ENCODE measurements around the gene STK32C.

DNA sequence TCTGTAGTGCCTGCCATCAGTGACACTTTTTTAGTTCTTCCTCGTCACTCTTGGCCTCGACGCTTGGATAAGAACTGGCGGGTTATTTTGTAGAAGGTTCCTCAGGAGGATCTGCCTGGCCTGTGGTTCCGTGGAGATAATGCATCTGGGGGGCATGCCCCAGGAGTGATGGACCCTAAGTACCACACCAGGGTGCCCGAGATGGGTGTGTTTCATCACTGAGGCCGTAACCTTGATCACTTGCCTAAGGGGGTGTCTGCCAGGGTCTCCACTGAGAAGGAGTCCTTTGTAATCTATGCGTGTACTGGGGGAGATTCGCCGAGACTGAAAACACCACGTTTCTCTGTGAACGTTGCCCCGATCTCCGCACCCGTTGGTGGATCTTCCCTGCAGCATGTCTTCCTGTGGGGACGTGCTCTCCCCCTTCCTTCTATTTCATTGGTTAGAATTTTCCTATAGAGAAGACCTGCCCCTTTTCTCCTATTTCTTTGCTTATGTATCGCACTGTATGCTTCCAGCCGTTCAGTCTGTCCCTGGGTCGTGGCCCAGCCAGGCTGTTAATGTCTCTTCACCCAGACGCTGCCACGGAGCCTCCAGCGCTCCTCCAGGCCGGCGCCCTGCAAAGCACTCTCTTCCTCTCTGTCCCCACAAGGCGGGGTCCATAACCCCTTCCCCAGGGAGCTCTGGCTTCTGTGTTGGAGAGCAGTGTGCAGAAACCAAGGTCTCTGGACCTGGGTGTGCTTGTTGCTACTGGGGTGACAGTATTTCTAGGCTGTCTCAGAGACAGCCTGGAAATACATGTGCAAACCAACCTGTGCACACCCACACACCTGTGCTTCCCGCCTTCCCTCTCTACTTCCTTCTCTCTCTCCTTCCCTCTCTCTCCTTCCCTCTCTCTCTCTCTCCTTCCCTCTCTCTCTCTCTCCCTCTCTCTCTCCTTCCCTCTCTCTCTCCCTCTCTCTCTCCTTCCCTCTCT, 135.4 kb downstream of the STK32C start:
- TF ChIP-seq, protein P1, sequence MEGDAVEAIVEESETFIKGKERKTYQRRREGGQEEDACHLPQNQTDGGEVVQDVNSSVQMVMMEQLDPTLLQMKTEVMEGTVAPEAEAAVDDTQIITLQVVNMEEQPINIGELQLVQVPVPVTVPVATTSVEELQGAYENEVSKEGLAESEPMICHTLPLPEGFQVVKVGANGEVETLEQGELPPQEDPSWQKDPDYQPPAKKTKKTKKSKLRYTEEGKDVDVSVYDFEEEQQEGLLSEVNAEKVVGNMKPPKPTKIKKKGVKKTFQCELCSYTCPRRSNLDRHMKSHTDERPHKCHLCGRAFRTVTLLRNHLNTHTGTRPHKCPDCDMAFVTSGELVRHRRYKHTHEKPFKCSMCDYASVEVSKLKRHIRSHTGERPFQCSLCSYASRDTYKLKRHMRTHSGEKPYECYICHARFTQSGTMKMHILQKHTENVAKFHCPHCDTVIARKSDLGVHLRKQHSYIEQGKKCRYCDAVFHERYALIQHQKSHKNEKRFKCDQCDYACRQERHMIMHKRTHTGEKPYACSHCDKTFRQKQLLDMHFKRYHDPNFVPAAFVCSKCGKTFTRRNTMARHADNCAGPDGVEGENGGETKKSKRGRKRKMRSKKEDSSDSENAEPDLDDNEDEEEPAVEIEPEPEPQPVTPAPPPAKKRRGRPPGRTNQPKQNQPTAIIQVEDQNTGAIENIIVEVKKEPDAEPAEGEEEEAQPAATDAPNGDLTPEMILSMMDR (IDR thresholded peaks at IDR 0.05) = no peak
- no peak for TF ChIP-seq POLR2A (IDR thresholded peaks at IDR 0.05)

Data from tibial nerve (tissue), 3 donors.